ENCODE data around the gene CALCA.
"Not testable (repeated sequence)": the region's sequence is repeated elsewhere in the genome, so short reads cannot be mapped to it uniquely, and the experiment has no call there.

CALCA gene, protein sequence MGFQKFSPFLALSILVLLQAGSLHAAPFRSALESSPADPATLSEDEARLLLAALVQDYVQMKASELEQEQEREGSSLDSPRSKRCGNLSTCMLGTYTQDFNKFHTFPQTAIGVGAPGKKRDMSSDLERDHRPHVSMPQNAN

DNA sequence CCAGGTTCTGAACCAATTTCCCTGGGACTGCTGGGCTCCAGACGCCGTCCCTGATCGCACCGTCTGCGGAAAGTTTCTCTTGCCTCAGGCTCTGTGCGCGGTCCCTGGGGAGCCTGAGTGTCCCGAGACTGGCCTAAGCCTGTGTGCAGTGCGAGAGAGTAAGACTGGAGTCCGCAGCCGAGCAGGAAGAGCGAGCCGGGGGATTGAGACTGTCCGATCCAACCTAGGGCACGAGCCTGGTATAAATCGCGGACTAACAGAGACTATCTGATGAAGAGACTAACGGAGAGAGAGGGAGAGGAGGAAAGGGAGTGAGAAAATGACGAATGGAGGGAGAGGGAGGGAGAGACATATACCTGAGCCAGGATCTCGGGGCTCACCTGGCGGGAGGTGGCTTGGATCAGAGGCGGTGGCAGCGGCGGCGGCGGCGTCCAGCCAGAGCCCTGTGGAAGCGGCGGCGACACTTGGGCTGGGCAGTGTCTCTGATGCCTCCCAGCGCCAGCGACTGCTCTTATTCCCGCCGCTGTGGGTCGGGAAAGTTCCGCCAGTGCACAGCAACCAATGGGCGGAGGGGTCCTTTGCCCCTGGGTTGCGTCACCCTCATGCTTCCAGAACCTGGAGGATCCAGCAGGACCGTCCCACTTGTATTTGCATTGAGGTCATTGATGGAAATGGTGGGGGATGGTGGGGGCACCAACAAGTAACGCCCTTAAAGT, at the start of gene CALCA:
TSS of gene CALCA (minus strand) at position 487 of the 716 bp plus-strand sequence. CDS start 1,159 bp downstream, outside the sequence.
- no peak for TF ChIP-seq JUND (IDR thresholded peaks at IDR 0.05; ENCODE audit: low read depth)
- in situ Hi-C loops (cut with HindIII; ENCODE audit: low pct_unique_long_range_greater_than_20kb, low sequenced_read_pairs): no loop called here
- no peak for DNase-seq (ENCODE audit: low read depth in 1 of 2, low spot score in 1 of 2)

DNA sequence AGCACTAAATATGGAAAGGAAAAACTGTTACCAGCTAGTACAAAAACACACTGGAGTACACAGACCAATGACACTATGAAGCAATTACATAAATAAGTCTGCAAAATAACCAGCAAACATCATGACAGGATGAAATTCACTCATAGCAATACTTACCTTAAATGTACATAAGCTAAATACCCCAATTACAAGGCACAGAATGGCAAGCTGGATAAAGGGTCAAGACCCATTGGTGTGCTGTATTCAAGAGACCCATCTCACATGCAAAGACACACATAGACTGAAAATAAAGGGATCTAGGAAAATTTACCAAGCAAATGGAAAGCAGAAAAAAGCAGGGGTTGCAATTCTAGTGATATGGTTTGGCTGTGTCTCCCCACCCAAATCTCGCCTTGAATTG, 44.0 kb upstream of the CALCA start:
- DNase-seq (ENCODE audit: low read depth in 1 of 2, low spot score in 1 of 2): no peak
- no peak for TF ChIP-seq JUND (IDR thresholded peaks at IDR 0.05; ENCODE audit: low read depth)
- in situ Hi-C loops (cut with HindIII; ENCODE audit: low pct_unique_long_range_greater_than_20kb, low sequenced_read_pairs): no loop called here

DNA sequence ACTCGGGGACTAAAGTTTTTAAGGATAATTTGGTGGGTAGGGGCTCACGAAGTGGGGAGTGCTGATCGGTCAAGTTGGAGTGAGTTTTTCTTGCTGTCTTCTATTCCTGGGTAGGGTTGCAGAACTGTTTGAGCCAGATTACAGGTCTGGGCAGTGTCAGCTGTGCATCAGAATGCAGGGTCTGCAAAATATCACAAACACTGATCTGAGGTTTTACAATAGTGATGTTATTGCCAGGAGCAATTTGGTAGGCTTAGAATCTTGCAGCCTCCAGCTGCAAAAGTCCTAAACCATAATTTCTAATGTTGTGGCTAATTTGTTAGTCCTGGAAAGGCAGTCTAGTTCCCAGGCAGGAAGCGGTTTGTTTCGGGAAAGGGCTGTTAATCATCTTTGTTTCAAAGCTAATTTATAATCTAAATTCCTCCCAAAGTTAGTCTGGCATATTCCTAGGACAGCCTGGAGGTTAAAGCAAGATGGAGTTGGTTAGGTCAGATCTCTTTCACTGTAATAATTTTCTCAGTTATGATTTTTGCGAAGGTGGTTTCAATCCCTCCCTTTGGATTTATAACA, 39.7 kb upstream of the CALCA start:
- TF ChIP-seq JUND (IDR thresholded peaks at IDR 0.05; ENCODE audit: low read depth): no peak
- in situ Hi-C loops (cut with HindIII; ENCODE audit: low pct_unique_long_range_greater_than_20kb, low sequenced_read_pairs): no loop called here
- DNase-seq (ENCODE audit: low read depth in 1 of 2, low spot score in 1 of 2): no peak

DNA sequence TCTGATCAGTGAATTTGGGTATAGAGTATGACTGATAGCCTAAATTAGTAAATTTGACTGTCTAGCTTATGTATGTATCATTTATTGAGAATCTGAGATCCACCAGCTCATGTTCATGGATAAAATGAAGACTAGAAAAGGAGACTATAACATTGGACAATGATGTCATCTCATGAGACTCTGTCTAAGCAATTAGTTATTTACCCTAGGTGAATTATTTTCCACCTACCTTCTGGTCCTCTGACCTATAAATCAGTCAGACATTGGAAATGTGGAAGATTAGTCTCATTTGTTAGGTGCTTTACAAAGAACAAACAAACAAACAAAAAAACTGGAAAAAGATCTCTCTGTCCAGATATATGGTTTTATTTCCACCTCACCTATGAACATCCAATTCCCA, 38.7 kb upstream of the CALCA start:
- in situ Hi-C loops (cut with HindIII; ENCODE audit: low pct_unique_long_range_greater_than_20kb, low sequenced_read_pairs): no loop called here
- DNase-seq (ENCODE audit: low read depth in 1 of 2, low spot score in 1 of 2): no peak
- no peak for TF ChIP-seq JUND (IDR thresholded peaks at IDR 0.05; ENCODE audit: low read depth)

DNA sequence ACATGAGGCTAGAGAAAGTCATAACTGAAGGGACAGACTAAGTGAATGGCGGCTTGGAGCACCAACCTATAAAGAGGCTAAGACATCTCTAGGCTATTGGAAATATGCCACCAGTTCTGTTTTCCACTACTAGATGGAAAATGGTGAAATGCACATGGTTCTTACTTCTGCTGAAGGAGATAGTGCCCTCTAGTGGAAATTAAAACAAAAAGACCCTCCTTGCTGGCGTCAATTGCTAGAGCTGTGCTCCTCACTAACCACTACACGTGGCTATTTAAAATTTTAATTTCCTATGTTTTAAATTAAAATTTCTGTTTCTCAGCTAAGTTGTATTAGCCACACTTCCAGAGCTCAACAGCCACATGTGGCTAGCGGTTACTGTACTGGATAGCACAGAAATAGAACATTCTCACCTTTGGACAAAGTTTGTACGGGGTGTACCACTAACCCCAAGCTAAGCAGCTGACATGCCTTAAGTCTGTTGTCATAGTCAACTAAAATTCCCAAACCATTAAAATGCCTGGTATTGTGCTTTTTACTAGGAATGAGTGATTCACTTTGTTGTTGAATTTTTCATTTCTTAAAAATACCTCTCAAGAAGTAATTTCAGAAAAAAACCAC, 34.1 kb upstream of the CALCA start:
- DNase-seq (ENCODE audit: low read depth in 1 of 2, low spot score in 1 of 2): peak in 1 of 2 experiments; percentile 59
- in situ Hi-C loops (cut with HindIII; ENCODE audit: low pct_unique_long_range_greater_than_20kb, low sequenced_read_pairs): no loop called here
- TF ChIP-seq JUND (IDR thresholded peaks at IDR 0.05; ENCODE audit: low read depth): no peak

DNA sequence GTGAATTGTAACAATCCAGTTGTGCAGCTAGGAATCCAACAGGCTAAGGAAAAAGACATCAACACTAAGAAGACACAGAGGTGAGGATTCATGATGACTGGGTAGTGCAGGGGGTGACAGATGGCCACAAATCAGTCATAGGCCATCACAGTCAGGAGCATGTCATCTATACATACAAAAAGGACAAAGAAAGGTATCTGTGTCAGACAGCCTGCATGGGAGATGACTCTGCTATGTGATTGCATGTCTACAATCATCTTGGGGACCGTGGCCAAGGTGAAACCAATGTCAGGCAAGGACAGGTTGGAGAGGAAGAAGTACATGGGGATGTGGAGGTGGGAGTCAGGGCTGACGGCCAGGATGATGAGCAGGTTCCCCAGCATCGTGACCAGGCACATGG, 16.0 kb upstream of the CALCA start:
- DNase-seq (ENCODE audit: low read depth in 1 of 2, low spot score in 1 of 2); in situ Hi-C loops (cut with HindIII; ENCODE audit: low pct_unique_long_range_greater_than_20kb, low sequenced_read_pairs): not testable (repeated sequence)

DNA sequence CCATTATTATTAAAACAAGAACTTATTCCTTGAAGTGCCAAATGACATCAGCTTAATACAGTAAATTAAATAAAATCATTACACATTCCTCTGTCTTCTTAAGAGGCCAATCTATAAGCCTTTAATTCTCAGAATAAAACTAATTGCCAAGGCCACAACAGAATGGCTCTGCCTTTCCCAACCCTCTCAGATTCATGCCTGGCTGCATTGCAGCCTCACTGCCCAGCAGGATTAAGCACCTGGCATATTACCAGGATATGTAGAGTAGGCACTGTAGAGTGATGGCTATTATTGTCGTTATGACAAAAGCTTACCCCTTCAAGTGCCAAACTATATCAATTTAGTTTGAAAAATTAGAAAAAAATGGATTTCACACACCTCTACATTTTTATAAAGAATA, 9.4 kb upstream of the CALCA start:
- in situ Hi-C loops (cut with HindIII; ENCODE audit: low pct_unique_long_range_greater_than_20kb, low sequenced_read_pairs): no loop called here
- TF ChIP-seq JUND (IDR thresholded peaks at IDR 0.05; ENCODE audit: low read depth): no peak
- no peak for DNase-seq (ENCODE audit: low read depth in 1 of 2, low spot score in 1 of 2)

DNA sequence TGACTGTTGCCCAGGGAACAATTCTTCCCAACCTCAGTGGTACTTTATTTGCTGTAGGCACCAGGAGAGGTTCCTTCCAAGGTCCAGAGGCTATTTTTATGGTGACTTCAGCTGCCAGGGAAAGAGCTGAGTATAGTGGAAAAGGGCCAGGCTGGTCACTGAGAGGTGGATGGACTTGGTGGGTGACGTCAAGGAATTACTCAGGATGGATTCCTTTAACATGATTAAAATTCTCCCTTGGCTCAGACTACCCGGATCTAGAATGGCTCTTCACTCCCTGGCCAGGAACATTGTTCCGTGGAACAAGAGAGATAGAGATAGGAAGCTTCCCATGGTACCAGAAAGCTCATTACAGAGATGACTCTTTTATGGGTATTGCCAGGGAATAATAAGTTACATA, 8.7 kb upstream of the CALCA start:
- DNase-seq (ENCODE audit: low read depth in 1 of 2, low spot score in 1 of 2): no peak
- in situ Hi-C loops (cut with HindIII; ENCODE audit: low pct_unique_long_range_greater_than_20kb, low sequenced_read_pairs): no loop called here
- TF ChIP-seq JUND (IDR thresholded peaks at IDR 0.05; ENCODE audit: low read depth): no peak

DNA sequence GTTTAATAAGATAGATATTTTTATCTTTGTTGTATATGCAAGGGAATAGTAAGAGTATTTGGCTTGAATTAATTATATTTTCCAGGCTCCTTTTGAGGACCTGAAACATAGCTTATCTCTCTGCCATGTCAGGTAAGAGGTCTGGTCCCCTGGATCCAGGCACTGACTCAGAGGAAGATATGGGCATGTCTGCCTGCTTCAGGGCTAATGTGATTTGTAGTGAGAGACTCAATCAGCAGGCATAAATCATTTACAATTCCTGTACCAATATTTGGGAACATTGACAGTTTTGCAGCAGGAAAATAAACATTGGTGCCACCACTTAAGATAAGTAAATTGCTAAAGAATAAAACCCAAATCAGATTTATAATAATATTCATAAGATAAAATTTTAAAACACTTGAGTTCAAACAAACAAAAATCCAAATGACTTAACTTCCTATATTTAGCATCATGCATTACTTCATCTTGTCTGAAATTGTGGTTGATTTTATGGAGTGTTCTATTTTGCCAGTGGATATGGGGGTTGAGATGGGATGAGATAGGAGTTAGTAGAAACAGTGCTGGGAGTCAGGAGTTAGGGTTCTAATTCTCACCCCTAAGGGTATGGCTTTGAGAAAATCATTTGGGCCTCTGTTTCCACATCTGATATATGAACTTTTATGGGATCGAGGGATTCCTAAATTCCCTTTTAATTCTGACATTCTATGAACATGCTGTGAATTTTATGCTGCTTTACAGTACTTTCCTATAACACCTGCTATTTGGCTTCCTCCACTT, 5.1 kb upstream of the CALCA start:
- in situ Hi-C loops (cut with HindIII; ENCODE audit: low pct_unique_long_range_greater_than_20kb, low sequenced_read_pairs): no loop called here
- DNase-seq (ENCODE audit: low read depth in 1 of 2, low spot score in 1 of 2): no peak
- no peak for TF ChIP-seq JUND (IDR thresholded peaks at IDR 0.05; ENCODE audit: low read depth)

DNA sequence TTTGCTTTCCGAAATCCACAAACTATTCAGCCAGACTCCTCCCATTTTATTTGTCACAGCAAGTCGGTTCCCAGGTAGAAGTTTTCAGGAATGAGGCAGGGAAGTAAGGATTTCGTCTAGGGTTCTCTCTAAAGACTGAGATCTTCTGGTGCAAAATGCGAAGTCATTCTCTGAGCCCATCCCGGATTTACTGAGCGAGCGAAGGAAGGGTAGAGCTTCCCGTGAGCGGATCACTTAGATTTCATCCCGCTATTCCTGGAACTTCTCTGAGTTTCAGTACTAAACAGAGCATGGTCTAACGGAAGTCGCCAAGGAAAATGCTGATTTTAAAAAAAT, 3.1 kb upstream of the CALCA start:
- no peak for DNase-seq (ENCODE audit: low read depth in 1 of 2, low spot score in 1 of 2)
- in situ Hi-C loops (cut with HindIII; ENCODE audit: low pct_unique_long_range_greater_than_20kb, low sequenced_read_pairs): no loop called here
- no peak for TF ChIP-seq JUND (IDR thresholded peaks at IDR 0.05; ENCODE audit: low read depth)

DNA sequence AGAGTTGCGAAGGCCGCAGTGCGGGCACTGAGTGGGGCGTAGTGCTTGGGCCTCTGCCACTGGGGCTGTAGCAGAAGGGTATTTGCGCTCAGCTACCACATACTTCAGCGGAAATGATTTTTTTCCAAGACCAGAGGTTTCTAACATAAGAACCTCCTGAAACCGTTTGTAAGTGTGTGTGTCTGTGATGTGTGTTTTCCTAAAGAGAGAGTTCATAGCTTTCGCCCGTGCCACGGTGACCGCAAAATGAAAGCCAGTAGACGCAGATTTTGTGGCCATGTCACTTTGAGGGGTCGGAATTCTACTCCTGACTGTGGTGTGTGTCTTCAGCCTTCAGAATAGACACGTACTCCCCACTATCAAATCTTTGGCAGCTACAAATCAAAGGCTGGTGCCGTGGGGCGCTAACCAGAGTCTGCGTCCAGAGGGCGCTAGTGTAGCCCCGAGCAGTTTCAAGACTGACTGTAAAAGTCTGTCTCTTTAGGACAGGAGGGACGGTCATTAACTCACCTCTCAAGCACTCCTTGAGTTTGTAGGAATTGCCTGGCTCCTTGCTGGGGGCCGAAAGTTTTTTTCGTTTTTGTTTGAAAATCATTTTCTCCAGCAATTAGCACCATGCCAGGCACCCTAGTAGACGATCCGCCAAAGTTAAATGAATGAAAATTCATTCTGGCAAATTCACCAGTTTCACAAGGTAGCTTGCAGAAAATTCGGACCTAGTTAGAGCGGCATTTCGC, 2.5 kb upstream of the CALCA start:
- in situ Hi-C loops (cut with HindIII; ENCODE audit: low pct_unique_long_range_greater_than_20kb, low sequenced_read_pairs): no loop called here
- peak; percentile 56 to 62 for DNase-seq (ENCODE audit: low read depth in 1 of 2, low spot score in 1 of 2)

More for the DNA sequence above, 2.5 kb upstream of the CALCA start:
- no peak for TF ChIP-seq JUND (IDR thresholded peaks at IDR 0.05; ENCODE audit: low read depth)
